Measurements from ENCODE around the gene ASCL2.

DNA sequence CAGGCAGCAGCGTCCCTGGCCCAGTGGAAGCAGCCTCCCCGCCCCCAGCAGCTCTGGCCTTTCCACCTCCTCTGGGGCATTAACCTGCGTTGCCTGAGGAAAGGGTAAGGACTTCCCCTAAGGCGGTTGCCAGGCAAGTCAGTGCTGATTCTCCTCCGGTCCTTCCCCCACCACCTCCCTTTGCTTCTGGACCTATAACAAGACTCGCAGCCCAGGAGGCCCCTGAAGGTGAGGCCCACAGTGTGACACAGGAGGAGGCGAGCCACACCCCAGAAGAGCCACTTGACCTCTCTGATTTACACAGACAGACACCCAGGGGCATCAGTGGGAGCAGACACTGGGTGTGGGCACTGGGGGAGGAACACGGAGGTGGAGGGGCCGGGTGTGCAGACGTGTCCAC is 35.4 kb downstream of the ASCL2 start:
- TF ChIP-seq, protein P1, sequence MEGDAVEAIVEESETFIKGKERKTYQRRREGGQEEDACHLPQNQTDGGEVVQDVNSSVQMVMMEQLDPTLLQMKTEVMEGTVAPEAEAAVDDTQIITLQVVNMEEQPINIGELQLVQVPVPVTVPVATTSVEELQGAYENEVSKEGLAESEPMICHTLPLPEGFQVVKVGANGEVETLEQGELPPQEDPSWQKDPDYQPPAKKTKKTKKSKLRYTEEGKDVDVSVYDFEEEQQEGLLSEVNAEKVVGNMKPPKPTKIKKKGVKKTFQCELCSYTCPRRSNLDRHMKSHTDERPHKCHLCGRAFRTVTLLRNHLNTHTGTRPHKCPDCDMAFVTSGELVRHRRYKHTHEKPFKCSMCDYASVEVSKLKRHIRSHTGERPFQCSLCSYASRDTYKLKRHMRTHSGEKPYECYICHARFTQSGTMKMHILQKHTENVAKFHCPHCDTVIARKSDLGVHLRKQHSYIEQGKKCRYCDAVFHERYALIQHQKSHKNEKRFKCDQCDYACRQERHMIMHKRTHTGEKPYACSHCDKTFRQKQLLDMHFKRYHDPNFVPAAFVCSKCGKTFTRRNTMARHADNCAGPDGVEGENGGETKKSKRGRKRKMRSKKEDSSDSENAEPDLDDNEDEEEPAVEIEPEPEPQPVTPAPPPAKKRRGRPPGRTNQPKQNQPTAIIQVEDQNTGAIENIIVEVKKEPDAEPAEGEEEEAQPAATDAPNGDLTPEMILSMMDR (IDR thresholded peaks at IDR 0.05), result no peak
- no peak for TF ChIP-seq POLR2A (IDR thresholded peaks at IDR 0.05)
